ENCODE measurements around the gene MBNL2.

DNA sequence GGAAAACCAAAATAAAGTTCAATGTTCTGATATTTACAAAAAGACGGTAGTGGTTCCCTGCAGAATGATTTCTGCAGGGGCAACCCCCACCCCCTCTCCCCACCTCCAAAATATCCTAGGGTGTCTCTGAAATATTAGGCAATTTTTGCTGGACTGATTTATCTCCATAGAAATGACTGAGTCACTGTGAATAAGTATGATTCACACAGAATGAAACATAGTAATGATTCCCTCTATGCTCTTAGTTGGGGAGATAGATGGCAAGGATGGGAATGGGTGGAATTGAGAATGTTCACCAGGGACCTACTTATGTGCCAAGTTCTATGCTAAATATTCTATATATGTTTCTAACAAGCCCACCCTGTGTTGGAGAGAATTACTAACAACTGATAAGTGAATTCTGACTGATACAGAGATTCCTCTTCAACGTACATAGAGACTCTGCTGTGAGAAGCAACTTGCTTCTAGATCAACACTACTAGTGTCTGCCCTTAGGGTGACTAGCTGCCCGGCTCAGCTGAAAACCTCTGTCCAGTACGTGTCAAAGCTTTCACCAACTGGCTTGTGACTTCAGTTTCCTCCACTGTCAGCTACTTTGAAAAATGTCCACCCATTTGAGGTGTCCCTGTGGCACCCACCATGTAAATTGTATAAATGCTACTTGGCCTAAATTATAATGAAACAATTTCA, 173.5 kb downstream of the MBNL2 start:
- TF ChIP-seq FOXP1 (CRISPR knock-in tag; IDR thresholded peaks at IDR 0.05; ENCODE audit: borderline replicate concordance) (no peak), SP1 (CRISPR knock-in tag; conservative IDR thresholded peaks at IDR 0.05) (no peak)
- TF ChIP-seq, protein P1, sequence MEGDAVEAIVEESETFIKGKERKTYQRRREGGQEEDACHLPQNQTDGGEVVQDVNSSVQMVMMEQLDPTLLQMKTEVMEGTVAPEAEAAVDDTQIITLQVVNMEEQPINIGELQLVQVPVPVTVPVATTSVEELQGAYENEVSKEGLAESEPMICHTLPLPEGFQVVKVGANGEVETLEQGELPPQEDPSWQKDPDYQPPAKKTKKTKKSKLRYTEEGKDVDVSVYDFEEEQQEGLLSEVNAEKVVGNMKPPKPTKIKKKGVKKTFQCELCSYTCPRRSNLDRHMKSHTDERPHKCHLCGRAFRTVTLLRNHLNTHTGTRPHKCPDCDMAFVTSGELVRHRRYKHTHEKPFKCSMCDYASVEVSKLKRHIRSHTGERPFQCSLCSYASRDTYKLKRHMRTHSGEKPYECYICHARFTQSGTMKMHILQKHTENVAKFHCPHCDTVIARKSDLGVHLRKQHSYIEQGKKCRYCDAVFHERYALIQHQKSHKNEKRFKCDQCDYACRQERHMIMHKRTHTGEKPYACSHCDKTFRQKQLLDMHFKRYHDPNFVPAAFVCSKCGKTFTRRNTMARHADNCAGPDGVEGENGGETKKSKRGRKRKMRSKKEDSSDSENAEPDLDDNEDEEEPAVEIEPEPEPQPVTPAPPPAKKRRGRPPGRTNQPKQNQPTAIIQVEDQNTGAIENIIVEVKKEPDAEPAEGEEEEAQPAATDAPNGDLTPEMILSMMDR (IDR thresholded peaks at IDR 0.05) = no peak
